AG04450 (cell line): Measurements from ENCODE around the gene SETD3. TPM values are rescaled to one million over a fixed set of nuclear protein-coding genes. Genes with fewer than 3 reads are reported as not detected.
A peak's percentile ranks its signal among the peaks of the same experiment; 100 is the strongest.

Experiments used
- CTCF ChIA-PET: fragments of 300-600, 350-600 bp; formaldehyde crosslinking; extraction: SDS; loops from one replicate; lab custom pipeline; 2022; ENCODE audit warnings: antibody characterized with exemption, inconsistent platforms; lab: Charles Lee
- POLR2A ChIA-PET: fragments of 350-600 bp; formaldehyde crosslinking; extraction: SDS; loops from one replicate; lab custom pipeline; 2021; ENCODE audit warnings: antibody characterized with exemption, inconsistent platforms; lab: Yijun Ruan, JAX
- DNase-seq: peaks from one replicate; pipeline ENCODE4 v3.0.0-alpha.2; 2011; ENCODE audit warnings: low read depth, low spot score
- H3K27ac ChIP-seq: one replicate; pipeline ENCODE4 v1.5.1; 2012; ENCODE audit warnings: low read depth, low read length, control low read depth
- H3K27me3 ChIP-seq: one replicate; pipeline ENCODE4 v1.6.0; 2012; ENCODE audit warnings: low read length; ENCODE audit not compliant: control insufficient read depth, insufficient read depth
- H3K4me3 ChIP-seq: 2 replicates; pipeline ENCODE4 v1.5.1; 2011; ENCODE audit warnings: mild to moderate bottlenecking, low read depth, low read length, control low read depth
- H3K9me3 ChIP-seq: 2 replicates; pipeline ENCODE4 v1.5.1; 2012; ENCODE audit warnings: low read length; ENCODE audit not compliant: control insufficient read depth, insufficient read depth
- polyA plus RNA-seq: library from polyadenylated mRNA; depleted of rRNA; stranded (reverse); fragments of >200 nt; gene quantifications from 2 replicates; pipeline ENCODE4 v1.2.3, GENCODE V29; 2011
- TF ChIP-seq, protein P1 (sequence below): IDR thresholded peaks from 2 replicates; pipeline ENCODE4 v1.5.1; 2011; ENCODE audit warnings: low read depth, low read length, control low read depth, inconsistent platforms

SETD3 gene
- polyA plus RNA-seq, 1 experiment: 25.0 TPM

DNA sequence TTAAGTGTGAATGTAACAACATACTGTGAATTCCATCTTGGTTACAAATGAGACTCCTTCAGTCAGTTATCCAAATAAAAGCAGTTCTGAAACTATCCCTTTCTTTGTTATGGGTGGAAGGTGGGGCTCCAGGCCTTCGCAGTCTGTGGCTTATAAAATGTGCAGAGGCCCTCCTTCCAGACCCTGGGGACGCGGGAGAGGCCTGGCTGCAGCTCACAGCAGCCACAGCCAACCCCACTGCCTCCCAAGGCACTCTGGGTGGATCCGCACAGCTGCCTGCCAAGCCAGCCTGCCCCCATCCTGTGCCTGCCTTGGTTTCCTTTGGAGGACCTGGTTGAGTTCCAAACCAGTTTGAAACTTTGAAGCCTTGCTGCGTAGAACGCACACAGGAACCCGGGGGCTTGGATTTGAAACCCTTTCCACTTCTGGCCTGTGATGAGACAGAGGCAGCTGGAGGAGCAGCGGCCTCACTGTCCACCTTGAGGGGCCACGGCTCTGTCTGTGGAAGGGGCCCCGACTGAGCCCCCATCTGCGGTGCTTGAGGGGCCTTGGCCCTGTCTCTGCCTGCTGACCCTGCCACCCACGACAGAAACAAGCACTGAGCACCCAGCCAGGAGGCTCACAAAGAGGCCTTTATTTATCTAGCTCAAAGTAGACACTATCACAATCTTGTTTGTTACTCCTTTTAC is 30.9 kb upstream of the SETD3 start:
- ChIA-PET CTCF (interaction anchor here (0.6 to 1.5 kb wide), 3 partner anchors 117 to 389 kb away, joined by 4 to 5 read pairs (median 4); no protein-coding TSS in a partner anchor), POLR2A (no interaction called here)
- H3K27ac ChIP-seq: peak overlapping the region; percentile 81
- TF ChIP-seq, protein P1, sequence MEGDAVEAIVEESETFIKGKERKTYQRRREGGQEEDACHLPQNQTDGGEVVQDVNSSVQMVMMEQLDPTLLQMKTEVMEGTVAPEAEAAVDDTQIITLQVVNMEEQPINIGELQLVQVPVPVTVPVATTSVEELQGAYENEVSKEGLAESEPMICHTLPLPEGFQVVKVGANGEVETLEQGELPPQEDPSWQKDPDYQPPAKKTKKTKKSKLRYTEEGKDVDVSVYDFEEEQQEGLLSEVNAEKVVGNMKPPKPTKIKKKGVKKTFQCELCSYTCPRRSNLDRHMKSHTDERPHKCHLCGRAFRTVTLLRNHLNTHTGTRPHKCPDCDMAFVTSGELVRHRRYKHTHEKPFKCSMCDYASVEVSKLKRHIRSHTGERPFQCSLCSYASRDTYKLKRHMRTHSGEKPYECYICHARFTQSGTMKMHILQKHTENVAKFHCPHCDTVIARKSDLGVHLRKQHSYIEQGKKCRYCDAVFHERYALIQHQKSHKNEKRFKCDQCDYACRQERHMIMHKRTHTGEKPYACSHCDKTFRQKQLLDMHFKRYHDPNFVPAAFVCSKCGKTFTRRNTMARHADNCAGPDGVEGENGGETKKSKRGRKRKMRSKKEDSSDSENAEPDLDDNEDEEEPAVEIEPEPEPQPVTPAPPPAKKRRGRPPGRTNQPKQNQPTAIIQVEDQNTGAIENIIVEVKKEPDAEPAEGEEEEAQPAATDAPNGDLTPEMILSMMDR: no peak
- H3K27me3 ChIP-seq: no peaks in the 10 kb centered on the region
- no peak for DNase-seq
- H3K9me3 ChIP-seq: no peaks in the 10 kb centered on the region; the same call in 1 of the 2 replicates
- no peak overlapping the region for H3K4me3 ChIP-seq

DNA sequence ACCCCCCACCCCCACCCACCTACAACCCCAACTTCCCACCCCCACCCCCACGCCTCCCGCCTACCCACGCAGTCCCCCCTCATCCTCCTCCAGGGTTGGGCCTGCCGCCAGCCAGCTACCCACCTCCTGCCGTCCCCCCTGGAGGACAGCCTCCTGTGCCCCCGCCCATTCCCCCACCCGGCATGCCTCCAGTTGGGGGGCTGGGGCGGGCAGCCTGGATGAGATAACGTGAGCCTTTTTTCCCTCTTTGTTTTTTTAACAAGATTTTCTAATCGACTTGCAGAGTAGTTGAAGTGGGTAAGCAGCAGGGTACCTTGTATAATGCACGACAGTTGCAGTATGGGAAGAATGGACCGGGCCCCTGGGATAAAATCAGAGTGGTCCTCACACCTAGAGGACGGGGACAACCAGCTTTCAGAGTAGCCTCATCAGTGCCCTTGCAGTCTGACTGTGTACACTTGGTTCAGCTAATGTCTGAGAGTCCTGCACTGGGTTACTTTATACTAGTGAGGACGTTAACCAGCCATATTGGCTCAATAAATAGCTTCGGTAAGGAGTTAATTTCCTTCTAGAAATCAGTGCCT is 30.0 kb upstream of the SETD3 start:
- TF ChIP-seq, protein P1: no peak
- no peak for DNase-seq
- ChIA-PET CTCF (interaction anchor here (0.6 to 1.5 kb wide), 2 partner anchors 118 to 119 kb away, joined by 4 to 5 read pairs; no protein-coding TSS in a partner anchor), POLR2A (no interaction called here)
- no peaks in the 10 kb centered on the region for H3K27me3 ChIP-seq
- H3K9me3 ChIP-seq: no peaks in the 10 kb centered on the region; the same call in 1 of the 2 replicates
- peak overlapping the region; percentile 21 for H3K27ac ChIP-seq
- H3K4me3 ChIP-seq: no peak overlapping the region

DNA sequence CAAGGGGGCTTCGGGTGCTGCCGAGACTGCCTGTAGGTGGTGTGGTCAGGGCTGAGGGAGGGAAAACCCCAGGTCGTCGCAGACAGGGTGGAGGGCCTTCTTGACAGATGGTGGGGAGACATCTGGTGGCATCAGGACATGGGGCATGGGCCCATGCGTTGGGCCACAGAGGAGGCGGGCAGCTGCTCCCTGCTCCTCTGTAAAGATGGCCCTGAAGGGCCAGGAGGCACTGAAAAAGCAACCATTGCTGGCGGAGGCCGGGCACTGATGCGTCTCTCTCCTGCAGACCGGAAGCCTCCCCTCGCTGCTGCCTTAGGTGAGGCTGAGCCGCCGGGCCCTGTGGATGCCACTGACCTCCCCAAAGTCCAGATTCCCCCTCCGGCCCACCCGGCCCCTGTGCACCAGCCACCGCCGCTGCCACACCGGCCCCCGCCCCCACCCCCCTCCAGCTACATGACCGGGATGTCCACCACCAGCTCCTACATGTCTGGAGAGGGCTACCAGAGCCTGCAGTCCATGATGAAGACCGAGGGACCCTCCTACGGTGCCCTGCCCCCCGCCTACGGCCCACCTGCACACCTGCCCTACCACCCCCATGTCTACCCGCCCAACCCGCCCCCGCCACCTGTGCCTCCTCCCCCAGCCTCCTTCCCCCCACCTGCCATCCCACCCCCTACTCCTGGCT is 29.4 kb upstream of the SETD3 start:
- H3K4me3 ChIP-seq: no peak overlapping the region
- H3K9me3 ChIP-seq: no peaks in the 10 kb centered on the region; the same call in 1 of the 2 replicates
- H3K27me3 ChIP-seq: no peaks in the 10 kb centered on the region
- ChIA-PET CTCF (no interaction called here), POLR2A (no interaction called here)
- DNase-seq: no peak
- TF ChIP-seq, protein P1: no peak
- no peak overlapping the region for H3K27ac ChIP-seq

DNA sequence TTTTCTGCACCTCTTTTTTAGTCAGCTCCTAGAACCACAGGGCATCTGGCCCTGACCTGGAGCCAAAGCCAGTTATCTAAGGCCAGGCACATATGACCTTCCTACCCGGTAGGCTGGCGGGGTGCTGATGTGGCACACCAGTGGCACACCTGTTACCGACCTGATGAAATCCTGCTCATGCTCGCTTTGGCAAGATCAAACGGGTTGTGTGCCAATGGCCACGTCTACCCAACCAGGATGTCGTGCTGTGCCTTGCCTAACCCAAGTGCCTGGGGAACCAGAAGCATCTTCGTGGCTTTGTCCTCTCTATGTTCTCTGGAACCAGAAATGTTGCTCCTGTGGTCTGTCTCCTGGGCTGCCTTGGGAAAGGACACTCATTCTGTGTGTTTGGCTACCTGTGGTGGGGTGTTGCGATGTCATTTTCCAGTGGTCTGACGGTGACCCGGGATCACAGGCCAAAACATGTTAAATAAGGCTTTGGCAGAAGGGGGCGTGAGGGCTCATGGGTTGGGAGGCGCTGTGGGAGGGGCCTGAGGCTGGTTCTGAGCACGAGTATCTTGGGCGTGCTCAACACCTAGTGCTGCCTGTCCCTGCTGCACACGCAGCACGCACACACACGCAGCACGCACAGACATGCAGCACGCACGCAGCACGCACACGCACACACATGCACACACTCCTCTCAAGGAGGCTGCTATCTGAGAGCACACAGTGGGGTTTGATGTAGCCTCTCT is 28.4 kb upstream of the SETD3 start:
- ChIA-PET POLR2A (no interaction called here), CTCF (no interaction called here)
- no peak overlapping the region for H3K27ac ChIP-seq
- no peak overlapping the region for H3K4me3 ChIP-seq
- TF ChIP-seq, protein P1: no peak
- H3K27me3 ChIP-seq: no peaks in the 10 kb centered on the region
- no peak for DNase-seq
- H3K9me3 ChIP-seq: no peaks in the 10 kb centered on the region; the same call in 1 of the 2 replicates
